HFF-Myc (cell line): ENCODE measurements around the gene RASGEF1C.

Experiments
- DNase-seq: peaks from one replicate; pipeline ENCODE4 v3.0.0-alpha.2; 2011; ENCODE audit warnings: low read depth; ENCODE audit errors: extremely low read depth
- H3K4me3 ChIP-seq: replicated peaks from 2 replicates; pipeline ENCODE4 v1.5.1; 2011; ENCODE audit warnings: low read depth, mild to moderate bottlenecking, control low read depth, low read length
- CTCF ChIP-seq: IDR thresholded peaks from 2 replicates; pipeline ENCODE4 v1.5.1; 2012; ENCODE audit warnings: mild to moderate bottlenecking, low read depth, low read length, control low read depth; ENCODE audit errors: missing control alignments

The RASGEF1C gene

DNA sequence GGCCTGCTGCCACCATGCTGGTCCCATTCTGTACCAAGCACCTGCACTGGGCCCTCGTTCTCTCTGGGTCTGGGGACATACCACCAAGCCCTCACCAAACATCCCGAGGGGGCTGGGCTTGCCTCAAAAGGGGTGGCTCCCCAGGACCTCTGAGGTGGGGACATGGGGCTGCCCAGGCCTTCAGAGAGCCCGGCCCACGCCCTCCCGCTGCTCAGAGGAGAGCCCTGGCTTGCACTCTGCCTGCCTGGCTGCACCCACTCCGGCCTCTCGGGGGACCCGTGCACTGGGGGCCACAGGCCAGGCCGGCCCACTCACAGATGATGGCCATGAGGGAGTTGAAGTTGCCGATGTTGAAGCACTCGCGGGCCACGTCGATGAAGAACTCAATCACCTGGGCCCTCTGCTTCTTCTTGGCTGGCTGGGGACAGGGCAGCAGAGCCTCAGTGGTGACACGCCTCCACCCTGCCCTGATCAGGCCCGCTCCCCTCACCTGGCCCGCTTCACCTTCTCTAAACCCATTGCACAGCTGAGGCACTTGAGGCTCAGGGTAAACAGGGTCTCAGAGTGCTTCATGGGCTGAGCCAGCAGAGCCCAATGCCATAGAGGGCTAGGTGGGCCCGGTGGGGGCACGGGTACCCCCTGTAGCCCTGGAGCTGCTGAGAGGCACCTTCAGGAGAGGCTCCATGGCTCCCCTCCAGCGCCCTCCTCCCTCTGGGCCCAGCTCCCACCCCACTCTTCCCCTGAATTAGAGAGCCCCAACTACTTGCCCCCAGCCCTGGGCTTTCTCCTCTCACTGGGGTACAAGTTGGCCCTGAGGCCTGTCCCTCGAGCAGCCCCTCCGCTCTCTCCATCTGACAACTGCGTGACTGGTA lies 89.7 kb downstream of the RASGEF1C start:
- H3K4me3 ChIP-seq = no peak overlapping the region
- no peak for DNase-seq

GRCh38 chr5:180118391-180118791 lies 90.6 kb downstream of the RASGEF1C start:
- H3K4me3 ChIP-seq = no peak overlapping the region
- no peak for DNase-seq
- no peak for TF ChIP-seq CTCF

More for the DNA sequence above, 89.7 kb downstream of the RASGEF1C start:
- no peak for TF ChIP-seq CTCF

DNA sequence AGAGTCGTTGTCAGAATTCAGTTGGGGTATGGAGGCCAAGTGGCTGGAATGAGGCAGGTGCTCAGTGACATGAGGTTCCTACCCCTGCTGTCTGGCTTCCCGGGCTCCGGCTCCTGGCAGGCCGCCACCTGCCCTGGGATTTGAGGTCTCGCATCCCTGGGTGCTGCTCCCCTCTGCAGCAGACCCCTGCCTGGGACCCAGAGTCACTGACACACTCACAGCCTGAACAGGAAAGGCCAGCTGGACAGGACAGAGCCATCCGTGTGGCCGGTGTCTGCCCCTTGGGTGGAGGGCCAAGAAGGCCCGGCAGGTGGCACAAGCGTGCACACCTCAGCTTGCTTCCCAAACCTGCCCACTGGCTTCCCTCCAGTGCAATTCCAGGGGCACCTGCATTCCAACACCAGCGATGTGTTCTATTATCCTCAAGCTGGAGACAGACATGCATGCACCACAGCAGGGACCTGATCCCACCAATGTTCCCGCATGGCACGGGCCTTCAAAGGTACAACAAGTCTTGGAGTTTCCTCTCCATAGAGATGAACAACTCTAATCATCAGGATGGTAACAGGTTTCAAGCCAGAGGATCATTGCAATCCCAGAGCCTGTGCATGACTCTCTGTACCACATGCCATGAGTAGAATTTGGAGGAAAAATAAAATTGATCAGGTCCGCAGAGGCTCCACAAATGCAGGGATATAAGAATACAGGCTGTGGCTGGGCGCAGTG lies 91.8 kb downstream of the RASGEF1C start:
- DNase-seq = no peak
- H3K4me3 ChIP-seq = no peak overlapping the region
- no peak for TF ChIP-seq CTCF

DNA sequence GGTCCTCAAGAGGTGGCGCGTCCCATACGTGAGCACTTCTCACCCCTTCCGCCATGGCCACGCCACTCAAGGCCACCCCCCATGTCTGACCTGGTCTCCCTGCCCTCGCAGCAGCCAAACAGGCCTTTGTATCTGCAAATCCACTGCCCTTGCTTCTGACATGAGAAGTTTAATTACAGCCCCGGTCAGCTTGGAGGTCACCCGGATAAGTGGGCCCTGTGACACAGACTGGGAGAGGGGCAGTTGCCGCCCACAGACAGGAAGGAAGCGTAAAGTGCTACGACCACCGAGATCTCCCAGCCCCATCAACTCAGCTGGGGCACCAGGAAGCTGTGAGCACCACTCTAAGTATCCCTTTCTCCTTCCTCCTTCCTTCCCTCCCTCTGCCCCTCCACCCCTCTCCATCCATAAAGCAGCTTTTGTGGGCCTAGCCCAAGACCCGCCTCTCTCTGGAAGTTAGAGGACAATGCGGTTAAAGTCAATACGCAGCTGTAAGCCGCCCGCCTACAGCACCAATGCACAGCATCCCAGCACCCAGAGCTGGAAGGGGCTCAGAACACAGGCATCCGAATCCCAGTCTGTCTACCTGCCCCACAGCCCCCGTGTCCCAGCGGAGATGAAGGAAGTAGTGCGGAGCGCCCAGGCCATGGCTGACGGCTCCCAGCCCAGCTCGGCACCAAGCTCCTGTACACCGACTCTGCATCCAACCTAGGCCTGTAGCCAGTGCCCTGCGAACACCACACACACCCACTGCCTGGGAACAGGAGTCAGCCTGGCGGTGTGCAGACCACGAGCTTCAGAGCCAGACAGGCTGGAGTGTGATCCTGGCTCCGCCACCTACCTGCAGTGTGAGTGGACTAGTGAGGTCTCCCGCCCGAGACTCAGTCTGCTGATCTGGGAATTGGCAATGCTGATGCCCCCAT lies 92.7 kb downstream of the RASGEF1C start:
- no peak for DNase-seq

DNA sequence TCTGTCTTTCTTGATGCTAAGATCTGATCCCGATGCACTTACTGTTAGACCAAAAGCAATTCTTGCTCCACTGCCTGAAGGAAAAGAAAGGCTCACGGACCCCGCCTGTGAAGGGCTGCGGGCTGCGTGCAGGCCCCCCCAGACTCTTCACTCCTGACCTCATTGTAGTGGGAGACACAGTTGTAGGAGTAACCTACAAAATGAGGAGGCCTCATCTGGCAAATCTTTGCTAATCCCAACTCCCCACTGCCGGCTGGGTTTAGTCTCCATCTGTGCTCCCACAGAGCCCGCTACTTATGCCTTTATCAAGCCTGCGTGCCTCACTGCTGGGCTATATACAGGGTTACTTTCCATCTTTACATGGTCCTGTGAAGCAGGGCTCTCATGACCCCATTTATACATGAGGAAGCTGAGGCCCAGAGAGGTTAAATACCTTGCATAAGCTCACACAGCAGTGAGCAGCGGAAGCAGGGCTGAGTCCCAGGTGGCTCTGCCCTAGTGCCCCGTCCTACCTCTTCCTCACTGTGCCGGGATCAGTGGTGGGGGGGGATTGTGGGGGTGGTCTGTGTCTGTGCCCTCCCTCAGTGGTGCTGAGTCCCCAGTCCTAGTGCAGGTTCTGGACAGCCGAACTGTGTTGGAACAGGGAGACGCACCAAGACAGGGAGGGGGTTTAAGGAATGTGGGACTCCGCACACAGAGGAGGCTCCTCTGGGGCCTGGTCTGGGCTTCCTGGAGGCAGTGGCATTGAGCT lies 93.5 kb downstream of the RASGEF1C start:
- H3K4me3 ChIP-seq = no peak overlapping the region
- no peak for TF ChIP-seq CTCF
- DNase-seq = no peak

More for the DNA sequence above, 92.7 kb downstream of the RASGEF1C start:
- no peak overlapping the region for H3K4me3 ChIP-seq
- TF ChIP-seq CTCF = no peak
